ENCODE data around the gene THRB. TPM values are rescaled to one million over a fixed set of nuclear protein-coding genes. Genes with fewer than 3 reads are reported as not detected.
A peak's percentile ranks its signal among the peaks of the same experiment; 100 is the strongest.

The THRB gene
- total RNA-seq (1 to 10 TPM in 1 of 2 donors, not detected in 1; 1.2 TPM), total RNA-seq (0 to 0.23 reads per million in 2 donors)

- Mint-ChIP-seq H3K36me3 (ENCODE audit: low read depth) (peaks cover 2% of the 10 kb centered on the region), H3K27ac (no peak within 1 kb of the TSS), H3K27me3 (peaks cover 52% of the 10 kb centered on the region), H3K4me1 (no peaks in the 10 kb centered on the region), H3K4me3 (peak within 1 kb of the TSS; percentile 57)
- no peaks in the 10 kb centered on the region for H3K9me3 ChIP-seq (ENCODE audit: control insufficient read depth, low read length, poor library complexity, severe bottlenecking)
- DNase-seq (no peak), ATAC-seq (peak; percentile 23)
These were observed at the start of gene THRB for GRCh38 chr3:24494618-24495325. Gene THRB (minus strand): TSS chr3:24494850.

GRCh38 chr3:24541935-24542334 lies 47.3 kb upstream of the THRB start:
- H3K27me3 Mint-ChIP-seq = no peaks in the 10 kb centered on the region
- no peak overlapping the region for H3K4me3 Mint-ChIP-seq
- no peak for DNase-seq
- H3K9me3 ChIP-seq (ENCODE audit: control insufficient read depth, low read length, poor library complexity, severe bottlenecking) = no peaks in the 10 kb centered on the region
- no peaks in the 10 kb centered on the region for H3K36me3 Mint-ChIP-seq (ENCODE audit: low read depth)
- H3K4me1 Mint-ChIP-seq = no peaks in the 10 kb centered on the region
- no peak for ATAC-seq
- H3K27ac Mint-ChIP-seq = no peak overlapping the region

GRCh38 chr3:24540821-24541220 lies 46.2 kb upstream of the THRB start:
- H3K9me3 ChIP-seq (ENCODE audit: control insufficient read depth, low read length, poor library complexity, severe bottlenecking) = no peaks in the 10 kb centered on the region
- H3K36me3 Mint-ChIP-seq (ENCODE audit: low read depth) = no peaks in the 10 kb centered on the region
- H3K4me3 Mint-ChIP-seq = no peak overlapping the region
- DNase-seq = no peak
- no peak for ATAC-seq
- no peaks in the 10 kb centered on the region for H3K4me1 Mint-ChIP-seq
- H3K27ac Mint-ChIP-seq = no peak overlapping the region
- H3K27me3 Mint-ChIP-seq = no peaks in the 10 kb centered on the region

GRCh38 chr3:24539699-24540098 lies 45.0 kb upstream of the THRB start:
- no peaks in the 10 kb centered on the region for H3K9me3 ChIP-seq (ENCODE audit: control insufficient read depth, low read length, poor library complexity, severe bottlenecking)
- no peaks in the 10 kb centered on the region for H3K27me3 Mint-ChIP-seq
- no peak overlapping the region for H3K4me3 Mint-ChIP-seq
- no peak for DNase-seq
- H3K36me3 Mint-ChIP-seq (ENCODE audit: low read depth) = no peaks in the 10 kb centered on the region
- H3K27ac Mint-ChIP-seq = no peak overlapping the region
- no peak for ATAC-seq
- no peaks in the 10 kb centered on the region for H3K4me1 Mint-ChIP-seq

- DNase-seq (no peak), ATAC-seq (no peak)
- H3K9me3 ChIP-seq (ENCODE audit: control insufficient read depth, low read length, poor library complexity, severe bottlenecking) = no peaks in the 10 kb centered on the region
- no peak overlapping the region for H3K4me3 Mint-ChIP-seq
- no peak overlapping the region for H3K27ac Mint-ChIP-seq
- no peaks in the 10 kb centered on the region for H3K36me3 Mint-ChIP-seq (ENCODE audit: low read depth)
- no peaks in the 10 kb centered on the region for H3K4me1 Mint-ChIP-seq
- H3K27me3 Mint-ChIP-seq = no peaks in the 10 kb centered on the region
These were observed 44.2 kb upstream of the THRB start for GRCh38 chr3:24538891-24539290.

GRCh38 chr3:24533561-24534193 lies 39.0 kb upstream of the THRB start:
- no peak for DNase-seq
- H3K4me3 Mint-ChIP-seq = no peak overlapping the region
- H3K27me3 Mint-ChIP-seq = no peaks in the 10 kb centered on the region
- no peak overlapping the region for H3K27ac Mint-ChIP-seq
- no peaks in the 10 kb centered on the region for H3K9me3 ChIP-seq (ENCODE audit: control insufficient read depth, low read length, poor library complexity, severe bottlenecking)
- H3K4me1 Mint-ChIP-seq = no peaks in the 10 kb centered on the region
- no peak for ATAC-seq
- H3K36me3 Mint-ChIP-seq (ENCODE audit: low read depth) = no peaks in the 10 kb centered on the region

GRCh38 chr3:24530471-24530870 lies 35.8 kb upstream of the THRB start:
- no peaks in the 10 kb centered on the region for H3K36me3 Mint-ChIP-seq (ENCODE audit: low read depth)
- no peaks in the 10 kb centered on the region for H3K4me1 Mint-ChIP-seq
- ATAC-seq (no peak), DNase-seq (no peak)
- H3K27me3 Mint-ChIP-seq = no peaks in the 10 kb centered on the region
- no peak overlapping the region for H3K27ac Mint-ChIP-seq
- H3K4me3 Mint-ChIP-seq = no peak overlapping the region
- no peaks in the 10 kb centered on the region for H3K9me3 ChIP-seq (ENCODE audit: control insufficient read depth, low read length, poor library complexity, severe bottlenecking)

- Mint-ChIP-seq H3K4me3 (no peak overlapping the region), H3K27me3 (peaks cover 2% of the 10 kb centered on the region), H3K27ac (no peak overlapping the region), H3K36me3 (ENCODE audit: low read depth) (no peaks in the 10 kb centered on the region), H3K4me1 (no peaks in the 10 kb centered on the region)
- no peaks in the 10 kb centered on the region for H3K9me3 ChIP-seq (ENCODE audit: control insufficient read depth, low read length, poor library complexity, severe bottlenecking)
- DNase-seq (no peak), ATAC-seq (no peak)
These were observed 34.6 kb upstream of the THRB start for GRCh38 chr3:24529210-24529609.

GRCh38 chr3:24526640-24527212 lies 32.1 kb upstream of the THRB start:
- no peak for DNase-seq

GRCh38 chr3:24525557-24525956 lies 30.9 kb upstream of the THRB start:
- no peaks in the 10 kb centered on the region for H3K9me3 ChIP-seq (ENCODE audit: control insufficient read depth, low read length, poor library complexity, severe bottlenecking)
- H3K4me1 Mint-ChIP-seq = no peaks in the 10 kb centered on the region
- no peak for DNase-seq
- no peak overlapping the region for H3K4me3 Mint-ChIP-seq
- H3K27me3 Mint-ChIP-seq = peaks cover 30% of the 10 kb centered on the region
- no peak for ATAC-seq
- H3K36me3 Mint-ChIP-seq (ENCODE audit: low read depth) = no peaks in the 10 kb centered on the region
- H3K27ac Mint-ChIP-seq = no peak overlapping the region

More at GRCh38 chr3:24526640-24527212, 32.1 kb upstream of the THRB start:
- ATAC-seq = no peak
- H3K9me3 ChIP-seq (ENCODE audit: control insufficient read depth, low read length, poor library complexity, severe bottlenecking) = no peaks in the 10 kb centered on the region
- Mint-ChIP-seq H3K4me1 (no peaks in the 10 kb centered on the region), H3K4me3 (no peak overlapping the region), H3K27ac (no peak overlapping the region), H3K36me3 (ENCODE audit: low read depth) (no peaks in the 10 kb centered on the region), H3K27me3 (peaks cover 24% of the 10 kb centered on the region)

GRCh38 chr3:24525022-24525421 lies 30.4 kb upstream of the THRB start:
- H3K4me3 Mint-ChIP-seq = no peak overlapping the region
- DNase-seq (no peak), ATAC-seq (no peak)
- H3K36me3 Mint-ChIP-seq (ENCODE audit: low read depth) = peaks cover 4% of the 10 kb centered on the region
- H3K9me3 ChIP-seq (ENCODE audit: control insufficient read depth, low read length, poor library complexity, severe bottlenecking) = no peaks in the 10 kb centered on the region
- H3K27me3 Mint-ChIP-seq = peaks cover 35% of the 10 kb centered on the region
- H3K27ac Mint-ChIP-seq = no peak overlapping the region
- no peaks in the 10 kb centered on the region for H3K4me1 Mint-ChIP-seq

- DNase-seq (no peak), ATAC-seq (no peak)
- H3K9me3 ChIP-seq (ENCODE audit: control insufficient read depth, low read length, poor library complexity, severe bottlenecking) = no peaks in the 10 kb centered on the region
- Mint-ChIP-seq H3K27me3 (peaks cover 44% of the 10 kb centered on the region), H3K4me3 (no peak overlapping the region), H3K36me3 (ENCODE audit: low read depth) (peaks cover 4% of the 10 kb centered on the region), H3K4me1 (no peaks in the 10 kb centered on the region), H3K27ac (no peak overlapping the region)
These were observed 29.5 kb upstream of the THRB start for GRCh38 chr3:24523988-24524727.

GRCh38 chr3:24523215-24523614 lies 28.6 kb upstream of the THRB start:
- DNase-seq (no peak), ATAC-seq (no peak)
- Mint-ChIP-seq H3K4me3 (no peak overlapping the region), H3K27ac (no peak overlapping the region), H3K27me3 (peaks cover 51% of the 10 kb centered on the region), H3K4me1 (no peaks in the 10 kb centered on the region), H3K36me3 (ENCODE audit: low read depth) (peaks cover 4% of the 10 kb centered on the region)
- H3K9me3 ChIP-seq (ENCODE audit: control insufficient read depth, low read length, poor library complexity, severe bottlenecking) = no peaks in the 10 kb centered on the region

Measured in T-helper 17 cell (primary cell).